Kasumi-1 (cell line): Measurements from ENCODE around the gene SHC2.

Experiments
- DNase-seq, 2 experiments: peaks; one replicate each; lab custom pipeline; 2025; lab: John Stamatoyannopoulos, UW

SHC2 gene

GRCh38 chr19:372306-372890 is 88.4 kb downstream of the SHC2 start:
- no peak for DNase-seq

- DNase-seq = peak; percentile 25 to 42
Measured at GRCh38 chr19:371501-372168, 89.2 kb downstream of the SHC2 start.

GRCh38 chr19:370641-371330 is 90.0 kb downstream of the SHC2 start:
- DNase-seq = no peak

GRCh38 chr19:369876-370275 is 91.0 kb downstream of the SHC2 start:
- DNase-seq = no peak

- no peak for DNase-seq
Measured at GRCh38 chr19:369256-369655, 91.6 kb downstream of the SHC2 start.

GRCh38 chr19:368630-369024 is 92.2 kb downstream of the SHC2 start:
- DNase-seq = no peak

- DNase-seq = peak in 1 of 2 experiments; percentile 18
Measured at GRCh38 chr19:367963-368629, 92.7 kb downstream of the SHC2 start.

GRCh38 chr19:367561-367960 is 93.3 kb downstream of the SHC2 start:
- DNase-seq = no peak

GRCh38 chr19:366951-367350 is 93.9 kb downstream of the SHC2 start:
- no peak for DNase-seq
